Suprapubic skin (tissue), 4 donors: Measurements from ENCODE around the gene STRA6.

ENCODE experiments used
- CTCF ChIP-seq, 2 donors: fragments of 200-600 bp in 1 of 2; fragments of 450-650 bp in 1 of 2; sonication (generic) in 1 of 2; IDR thresholded peaks; one replicate each; pipeline ENCODE4 v1.5.1; 2016 to 2019; ENCODE audit warnings: antibody characterized with exemption in 2 of 2, mild to moderate bottlenecking in 1 of 2, moderate library complexity in 1 of 2
- EP300 ChIP-seq: sonication (generic); formaldehyde crosslinking; IDR thresholded peaks from one replicate; pipeline ENCODE4 v1.6.1; 2017; ENCODE audit warnings: antibody characterized with exemption
- POLR2A ChIP-seq, 2 donors: fragments of 450-650 bp; IDR thresholded peaks; one replicate each; pipeline ENCODE4 v1.6.1; 2017; ENCODE audit warnings: antibody characterized with exemption in 2 of 2, mild to moderate bottlenecking in 2 of 2, moderate library complexity in 2 of 2
- POLR2AphosphoS5 ChIP-seq, 3 donors: sonication (generic); formaldehyde crosslinking; IDR thresholded peaks; one replicate each; pipeline ENCODE4 v1.6.1; 2017; ENCODE audit warnings: antibody characterized with exemption in 3 of 3

- TF ChIP-seq CTCF (IDR thresholded peaks at IDR 0.05) = no peak
- TF ChIP-seq POLR2A (IDR thresholded peaks at IDR 0.05) = no peak
- TF ChIP-seq POLR2AphosphoS5 (IDR thresholded peaks at IDR 0.05) = no peak
- no peak for TF ChIP-seq EP300
These were observed 8.1 kb upstream of the STRA6 start for GRCh38 chr15:74210729-74211128.
